Astrocyte (in vitro differentiated cells and primary cell): Measurements from ENCODE around the gene AUTS2.

Experiments used
- EZH2 ChIP-seq: IDR thresholded peaks from 2 replicates; pipeline ENCODE4 v1.6.1; 2012; ENCODE audit warnings: mild to moderate bottlenecking, low read length, inconsistent platforms; ENCODE audit not compliant: insufficient read depth
- TF ChIP-seq, protein P1 (sequence below): IDR thresholded peaks from 2 replicates; pipeline ENCODE4 v1.5.1; 2011; ENCODE audit warnings: low read depth, mild to moderate bottlenecking, inconsistent platforms, low read length, moderate library complexity; ENCODE audit not compliant: insufficient read depth

- TF ChIP-seq, protein P1, sequence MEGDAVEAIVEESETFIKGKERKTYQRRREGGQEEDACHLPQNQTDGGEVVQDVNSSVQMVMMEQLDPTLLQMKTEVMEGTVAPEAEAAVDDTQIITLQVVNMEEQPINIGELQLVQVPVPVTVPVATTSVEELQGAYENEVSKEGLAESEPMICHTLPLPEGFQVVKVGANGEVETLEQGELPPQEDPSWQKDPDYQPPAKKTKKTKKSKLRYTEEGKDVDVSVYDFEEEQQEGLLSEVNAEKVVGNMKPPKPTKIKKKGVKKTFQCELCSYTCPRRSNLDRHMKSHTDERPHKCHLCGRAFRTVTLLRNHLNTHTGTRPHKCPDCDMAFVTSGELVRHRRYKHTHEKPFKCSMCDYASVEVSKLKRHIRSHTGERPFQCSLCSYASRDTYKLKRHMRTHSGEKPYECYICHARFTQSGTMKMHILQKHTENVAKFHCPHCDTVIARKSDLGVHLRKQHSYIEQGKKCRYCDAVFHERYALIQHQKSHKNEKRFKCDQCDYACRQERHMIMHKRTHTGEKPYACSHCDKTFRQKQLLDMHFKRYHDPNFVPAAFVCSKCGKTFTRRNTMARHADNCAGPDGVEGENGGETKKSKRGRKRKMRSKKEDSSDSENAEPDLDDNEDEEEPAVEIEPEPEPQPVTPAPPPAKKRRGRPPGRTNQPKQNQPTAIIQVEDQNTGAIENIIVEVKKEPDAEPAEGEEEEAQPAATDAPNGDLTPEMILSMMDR, result no peak
- no peak for TF ChIP-seq EZH2
Observed at GRCh38 chr7:69619635-69620034, 21.4 kb downstream of the AUTS2 start.
